K562 (cell line): ENCODE data around the gene HOXB5. TPM values are rescaled to one million over a fixed set of nuclear protein-coding genes. Genes with fewer than 3 reads are reported as not detected.
A peak's percentile ranks its signal among the peaks of the same experiment; 100 is the strongest.

Experiments used
- ADNP ChIP-seq: fragments of 200-800 bp; sonication (Bioruptor generic); IDR thresholded peaks from 2 replicates; pipeline ENCODE4 v1.6.1; 2016; ENCODE audit warnings: missing genetic modification characterization, missing compliant biosample characterization
- CBX3 ChIP-seq, 2 experiments: IDR thresholded peaks; 1 replicate in 1 of 2; 2 replicates in 1 of 2; pipeline ENCODE4 v1.6.1; 2012; ENCODE audit warnings: inconsistent platforms in 2 of 2, low read length in 2 of 2, borderline replicate concordance in 1 of 2, control low read depth in 1 of 2
- E2F3 ChIP-seq: fragments of 250-450 bp; sonication (Bioruptor Pico); IDR thresholded peaks from 2 replicates; pipeline ENCODE4 v1.4.0; 2020; ENCODE audit warnings: mild to moderate bottlenecking
- FIP1L1 ChIP-seq: fragments of 200-400 bp; formaldehyde crosslinking; IDR thresholded peaks from 2 replicates; pipeline ENCODE4 v1.6.1; 2018; ENCODE audit warnings: mild to moderate bottlenecking, low read depth, low read length; ENCODE audit not compliant: poor library complexity, severe bottlenecking
- FOXJ2 ChIP-seq: fragments of 200-800 bp; sonication (Bioruptor generic); IDR thresholded peaks from 2 replicates; pipeline ENCODE4 v1.6.1; 2016; ENCODE audit warnings: missing genetic modification characterization, missing compliant biosample characterization
- HDAC2 ChIP-seq: fragments of 450-650 bp; IDR thresholded peaks from 2 replicates; pipeline ENCODE4 v1.6.1; 2016; ENCODE audit warnings: mild to moderate bottlenecking
- POLR2AphosphoS2 ChIP-seq: IDR thresholded peaks from 2 replicates; pipeline ENCODE4 v1.6.1; 2012; ENCODE audit warnings: low read length, improper control_type of control experiment
- RB1 ChIP-seq: fragments of 450-650 bp; IDR thresholded peaks from 2 replicates; pipeline ENCODE4 v1.6.1; 2017; ENCODE audit warnings: low read depth, mild to moderate bottlenecking
- RHOXF2B ChIP-seq: fragments of 250-450 bp; sonication (Bioruptor Pico); conservative IDR thresholded peaks from 2 replicates; pipeline ENCODE4 v1.5.1; 2021
- SPI1 ChIP-seq: IDR thresholded peaks from 2 replicates; pipeline ENCODE4 v1.6.1; 2011; ENCODE audit warnings: low read depth, low read length, control low read depth, borderline replicate concordance
- TCF7 ChIP-seq: sonication (generic); IDR thresholded peaks from 2 replicates; pipeline ENCODE4 v1.6.1; 2016; ENCODE audit warnings: antibody characterized with exemption, borderline replicate concordance
- TGIF2 ChIP-seq: sonication (generic); formaldehyde crosslinking; IDR thresholded peaks from 2 replicates; pipeline ENCODE4 v1.8.1; 2022; ENCODE audit warnings: mild to moderate bottlenecking, missing genetic modification reagents, moderate library complexity
- ZNF143 ChIP-seq: sonication (generic); formaldehyde crosslinking; IDR thresholded peaks from 2 replicates; pipeline ENCODE4 v1.9.0; 2022; ENCODE audit warnings: mild to moderate bottlenecking, missing genetic modification reagents
- ZNF316 ChIP-seq: fragments of 450-650 bp; IDR thresholded peaks from 2 replicates; pipeline ENCODE4 v1.6.1; 2016
- polyA plus RNA-seq, 8 experiments: library from polyadenylated mRNA; depleted of rRNA in 4 of 8; stranded (reverse) in 5 of 8; unstranded in 3 of 8; fragments of >200 nt; fragmentation: Nextera tagmentation in 2 of 8; fragmentation: Illumina TruSeq in 1 of 8; extraction: Ambion mirVana in 2 of 8; extraction: Trizol in 1 of 8; gene quantifications; 2 replicates each; pipeline versions ENCODE4 v1.2.1 to v1.2.3, GENCODE V29; 2011 to 2014; ENCODE audit warnings: inconsistent platforms in 1 of 8, missing spikeins in 1 of 8
- total RNA-seq, 7 experiments: library from RNA; depleted of rRNA in 6 of 7; stranded (reverse); fragments of >200 nt in 6 of 7; fragmentation: Illumina TruSeq in 2 of 7; extraction: Trizol in 2 of 7; gene quantifications; 2 replicates each; pipeline versions ENCODE4 v1.2.1 to v1.2.3, GENCODE V29; 2011 to 2021; ENCODE audit warnings: low replicate concordance in 1 of 7
- TF ChIP-seq, protein P1 (sequence below), 2 experiments: IDR thresholded peaks; 2 replicates each; pipeline ENCODE4 v1.6.1; 2011; ENCODE audit warnings: borderline replicate concordance in 1 of 2, control low read depth in 1 of 2, low read depth in 1 of 2, low read length in 1 of 2, mild to moderate bottlenecking in 1 of 2, mixed read lengths in 1 of 2, moderate library complexity in 1 of 2; ENCODE audit not compliant: insufficient read depth in 1 of 2, insufficient read length in 1 of 2, poor library complexity in 1 of 2, severe bottlenecking in 1 of 2; ENCODE audit errors: extremely low read depth in 1 of 2
- TF ChIP-seq, protein P2 (sequence below): conservative IDR thresholded peaks from 2 replicates; pipeline ENCODE4 v1.6.1; 2011; ENCODE audit warnings: low read depth, mild to moderate bottlenecking, low read length; ENCODE audit not compliant: control insufficient read depth
- TF ChIP-seq, protein P3 (sequence below): sonication (generic); formaldehyde crosslinking; IDR thresholded peaks from 2 replicates; pipeline ENCODE4 v1.8.0; 2022; ENCODE audit warnings: missing genetic modification reagents, mild to moderate bottlenecking, moderate library complexity, borderline replicate concordance
- TF ChIP-seq, protein P4 (sequence below): fragments of 150-350 bp; IDR thresholded peaks from 2 replicates; pipeline ENCODE4 v1.6.1; 2014; ENCODE audit warnings: low read depth, mild to moderate bottlenecking, low read length, borderline replicate concordance
- TF ChIP-seq, protein P5 (sequence below): fragments of 450-650 bp; IDR thresholded peaks from 2 replicates; pipeline ENCODE4 v1.6.1; 2016

The HOXB5 gene
- total and polyA plus RNA-seq, 9 of the 15 experiments (the other 6 are each of a cell fraction or from before 2014, with no cell fraction given): 0.24 to 2.7 (median 0.65) TPM

DNA sequence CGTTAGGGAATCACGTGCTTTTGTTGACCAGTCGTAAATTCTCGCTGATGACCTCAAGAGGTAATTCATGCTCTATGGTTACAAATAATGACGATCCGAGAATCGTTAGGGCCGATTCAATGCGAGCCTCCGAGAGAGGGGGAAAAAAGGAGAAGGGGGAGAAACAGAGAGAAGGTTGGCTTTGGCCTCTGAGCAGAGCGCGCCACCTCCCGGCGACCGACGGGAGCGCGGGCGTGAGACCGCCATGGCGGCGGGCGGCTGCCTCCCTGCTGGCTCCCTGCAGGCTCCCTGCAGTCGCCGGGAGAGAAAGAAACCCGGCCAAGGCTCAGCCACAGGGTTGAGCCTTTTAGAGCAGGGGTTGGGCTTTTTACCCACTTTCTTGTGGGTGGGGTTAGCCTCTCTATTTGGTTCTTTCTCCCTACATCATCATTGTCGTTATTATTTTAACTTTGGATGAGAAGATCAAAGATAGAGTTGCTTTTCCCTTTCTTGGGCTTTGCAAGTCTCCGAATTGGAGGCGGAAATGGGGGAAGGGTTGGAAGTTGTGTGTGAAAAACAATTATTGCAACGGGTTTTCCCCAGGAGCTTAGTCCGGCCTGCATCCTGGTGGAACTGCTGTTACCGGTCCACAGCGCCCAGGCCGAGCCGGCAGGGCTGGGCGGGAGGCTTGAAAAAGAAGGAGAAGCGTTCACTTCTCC is 410 bp upstream of the HOXB5 start (continued):
- TF ChIP-seq E2F3 (no peak), POLR2AphosphoS2 (no peak), RHOXF2B (CRISPR knock-in tag) (no peak), RB1 (peak; percentile 91; the same call in 1 of the 2 replicates), FOXJ2 (tag) (no peak), ADNP (tag) (no peak), TGIF2 (CRISPR knock-in tag) (no peak), HDAC2 (no peak), ZNF143 (CRISPR knock-in tag) (no peak), FIP1L1 (no peak), SPI1 (peak; percentile 76), TCF7 (0 out of 2 replicates have a peak, but pooled peaks have one; percentile 24), CBX3 (IDR thresholded peaks at IDR 0.05; ENCODE audit: borderline replicate concordance in 1 of 2, low read length in 2 of 2) (peak in 1 of 2 experiments; percentile 59; a peak in 1 of 3 replicates), ZNF316 (peak; percentile 14; the same call in 1 of the 2 replicates)
- TF ChIP-seq, protein P1, sequence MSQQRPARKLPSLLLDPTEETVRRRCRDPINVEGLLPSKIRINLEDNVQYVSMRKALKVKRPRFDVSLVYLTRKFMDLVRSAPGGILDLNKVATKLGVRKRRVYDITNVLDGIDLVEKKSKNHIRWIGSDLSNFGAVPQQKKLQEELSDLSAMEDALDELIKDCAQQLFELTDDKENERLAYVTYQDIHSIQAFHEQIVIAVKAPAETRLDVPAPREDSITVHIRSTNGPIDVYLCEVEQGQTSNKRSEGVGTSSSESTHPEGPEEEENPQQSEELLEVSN (IDR thresholded peaks at IDR 0.05; ENCODE audit: borderline replicate concordance in 1 of 2, extremely low read depth in 1 of 2, insufficient read depth in 1 of 2, insufficient read length in 1 of 2, low read depth in 1 of 2, low read length in 1 of 2, poor library complexity in 1 of 2, severe bottlenecking in 1 of 2): peak in 1 of 2 experiments; percentile 32
- TF ChIP-seq, protein P2, sequence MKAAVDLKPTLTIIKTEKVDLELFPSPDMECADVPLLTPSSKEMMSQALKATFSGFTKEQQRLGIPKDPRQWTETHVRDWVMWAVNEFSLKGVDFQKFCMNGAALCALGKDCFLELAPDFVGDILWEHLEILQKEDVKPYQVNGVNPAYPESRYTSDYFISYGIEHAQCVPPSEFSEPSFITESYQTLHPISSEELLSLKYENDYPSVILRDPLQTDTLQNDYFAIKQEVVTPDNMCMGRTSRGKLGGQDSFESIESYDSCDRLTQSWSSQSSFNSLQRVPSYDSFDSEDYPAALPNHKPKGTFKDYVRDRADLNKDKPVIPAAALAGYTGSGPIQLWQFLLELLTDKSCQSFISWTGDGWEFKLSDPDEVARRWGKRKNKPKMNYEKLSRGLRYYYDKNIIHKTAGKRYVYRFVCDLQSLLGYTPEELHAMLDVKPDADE: no peak
- TF ChIP-seq, protein P3, sequence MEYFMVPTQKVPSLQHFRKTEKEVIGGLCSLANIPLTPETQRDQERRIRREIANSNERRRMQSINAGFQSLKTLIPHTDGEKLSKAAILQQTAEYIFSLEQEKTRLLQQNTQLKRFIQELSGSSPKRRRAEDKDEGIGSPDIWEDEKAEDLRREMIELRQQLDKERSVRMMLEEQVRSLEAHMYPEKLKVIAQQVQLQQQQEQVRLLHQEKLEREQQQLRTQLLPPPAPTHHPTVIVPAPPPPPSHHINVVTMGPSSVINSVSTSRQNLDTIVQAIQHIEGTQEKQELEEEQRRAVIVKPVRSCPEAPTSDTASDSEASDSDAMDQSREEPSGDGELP (CRISPR knock-in tag): peak; percentile 15; the same call in 1 of the 2 replicates
- TF ChIP-seq, protein P4, sequence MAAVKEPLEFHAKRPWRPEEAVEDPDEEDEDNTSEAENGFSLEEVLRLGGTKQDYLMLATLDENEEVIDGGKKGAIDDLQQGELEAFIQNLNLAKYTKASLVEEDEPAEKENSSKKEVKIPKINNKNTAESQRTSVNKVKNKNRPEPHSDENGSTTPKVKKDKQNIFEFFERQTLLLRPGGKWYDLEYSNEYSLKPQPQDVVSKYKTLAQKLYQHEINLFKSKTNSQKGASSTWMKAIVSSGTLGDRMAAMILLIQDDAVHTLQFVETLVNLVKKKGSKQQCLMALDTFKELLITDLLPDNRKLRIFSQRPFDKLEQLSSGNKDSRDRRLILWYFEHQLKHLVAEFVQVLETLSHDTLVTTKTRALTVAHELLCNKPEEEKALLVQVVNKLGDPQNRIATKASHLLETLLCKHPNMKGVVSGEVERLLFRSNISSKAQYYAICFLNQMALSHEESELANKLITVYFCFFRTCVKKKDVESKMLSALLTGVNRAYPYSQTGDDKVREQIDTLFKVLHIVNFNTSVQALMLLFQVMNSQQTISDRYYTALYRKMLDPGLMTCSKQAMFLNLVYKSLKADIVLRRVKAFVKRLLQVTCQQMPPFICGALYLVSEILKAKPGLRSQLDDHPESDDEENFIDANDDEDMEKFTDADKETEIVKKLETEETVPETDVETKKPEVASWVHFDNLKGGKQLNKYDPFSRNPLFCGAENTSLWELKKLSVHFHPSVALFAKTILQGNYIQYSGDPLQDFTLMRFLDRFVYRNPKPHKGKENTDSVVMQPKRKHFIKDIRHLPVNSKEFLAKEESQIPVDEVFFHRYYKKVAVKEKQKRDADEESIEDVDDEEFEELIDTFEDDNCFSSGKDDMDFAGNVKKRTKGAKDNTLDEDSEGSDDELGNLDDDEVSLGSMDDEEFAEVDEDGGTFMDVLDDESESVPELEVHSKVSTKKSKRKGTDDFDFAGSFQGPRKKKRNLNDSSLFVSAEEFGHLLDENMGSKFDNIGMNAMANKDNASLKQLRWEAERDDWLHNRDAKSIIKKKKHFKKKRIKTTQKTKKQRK: no peak
- TF ChIP-seq, protein P5, sequence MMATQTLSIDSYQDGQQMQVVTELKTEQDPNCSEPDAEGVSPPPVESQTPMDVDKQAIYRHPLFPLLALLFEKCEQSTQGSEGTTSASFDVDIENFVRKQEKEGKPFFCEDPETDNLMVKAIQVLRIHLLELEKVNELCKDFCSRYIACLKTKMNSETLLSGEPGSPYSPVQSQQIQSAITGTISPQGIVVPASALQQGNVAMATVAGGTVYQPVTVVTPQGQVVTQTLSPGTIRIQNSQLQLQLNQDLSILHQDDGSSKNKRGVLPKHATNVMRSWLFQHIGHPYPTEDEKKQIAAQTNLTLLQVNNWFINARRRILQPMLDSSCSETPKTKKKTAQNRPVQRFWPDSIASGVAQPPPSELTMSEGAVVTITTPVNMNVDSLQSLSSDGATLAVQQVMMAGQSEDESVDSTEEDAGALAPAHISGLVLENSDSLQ: no peak
